GM12892 (cell line): ENCODE data around the gene GYS1.

Source experiments
- DNase-seq: peaks from one replicate; pipeline ENCODE4 v3.0.0; 2011; ENCODE audit not compliant: insufficient read length
- FAIRE-seq: peaks from 2 replicates; lab custom pipeline; 2011; peaks lifted over from hg19 to GRCh38; lab: Jason Lieb, UNC
- POLR2A ChIP-seq: IDR thresholded peaks from 2 replicates; pipeline ENCODE4 v1.6.1; 2011; ENCODE audit warnings: low read depth, low read length, control low read depth
- POLR2AphosphoS5 ChIP-seq: IDR thresholded peaks from 2 replicates; pipeline ENCODE4 v1.6.1; 2011; ENCODE audit warnings: low read depth, low read length, control low read depth
- TAF1 ChIP-seq: IDR thresholded peaks from 2 replicates; pipeline ENCODE4 v1.6.1; 2011; ENCODE audit warnings: low read depth, mild to moderate bottlenecking, control low read depth, low read length, borderline replicate concordance

Gene GYS1

DNA sequence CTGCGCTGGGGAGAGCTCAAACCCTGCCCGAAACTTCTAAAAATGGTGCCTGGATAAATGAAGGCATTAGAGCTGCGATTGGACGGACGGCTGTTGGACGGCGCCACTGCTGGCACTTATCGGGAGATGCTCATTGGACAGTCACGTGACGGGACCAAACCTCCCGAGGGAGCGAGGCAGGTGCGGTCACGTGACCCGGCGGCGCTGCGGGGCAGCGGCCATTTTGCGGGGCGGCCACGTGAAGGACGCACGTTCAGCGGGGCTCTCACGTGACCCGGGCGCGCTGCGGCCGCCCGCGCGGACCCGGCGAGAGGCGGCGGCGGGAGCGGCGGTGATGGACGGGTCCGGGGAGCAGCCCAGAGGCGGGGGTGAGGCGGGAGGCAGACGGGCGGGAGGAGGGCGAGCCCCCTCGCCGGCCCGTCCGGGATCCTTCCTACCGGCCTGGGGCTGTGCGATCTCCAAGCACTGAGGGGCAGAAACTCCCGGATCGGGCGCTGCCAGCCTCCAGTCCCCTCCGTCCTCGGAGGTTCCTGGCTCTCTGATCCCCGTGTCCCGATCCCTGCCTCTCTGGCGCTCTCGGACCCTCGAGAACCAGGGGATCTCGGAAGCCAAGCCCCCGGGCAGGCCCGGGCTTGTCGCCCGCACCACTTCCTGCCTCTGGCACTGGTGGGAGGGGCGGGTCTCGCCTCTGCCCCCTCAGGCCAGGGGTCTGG lies 38.4 kb downstream of the GYS1 start, which contains the start of gene BAX:
Gene BAX (plus strand): TSS at position 281 of the 713 bp plus-strand sequence. CDS start 54 bp downstream, at position 335.
- peak; percentile 98 for DNase-seq
- TF ChIP-seq POLR2A (peak; percentile 77; the same call in 1 of the 2 replicates), TAF1 (0 out of 2 replicates have a peak, but pooled peaks have one; percentile 33), POLR2AphosphoS5 (peak; percentile 69; the same call in 1 of the 2 replicates)
- peak; percentile 99 for FAIRE-seq

DNA sequence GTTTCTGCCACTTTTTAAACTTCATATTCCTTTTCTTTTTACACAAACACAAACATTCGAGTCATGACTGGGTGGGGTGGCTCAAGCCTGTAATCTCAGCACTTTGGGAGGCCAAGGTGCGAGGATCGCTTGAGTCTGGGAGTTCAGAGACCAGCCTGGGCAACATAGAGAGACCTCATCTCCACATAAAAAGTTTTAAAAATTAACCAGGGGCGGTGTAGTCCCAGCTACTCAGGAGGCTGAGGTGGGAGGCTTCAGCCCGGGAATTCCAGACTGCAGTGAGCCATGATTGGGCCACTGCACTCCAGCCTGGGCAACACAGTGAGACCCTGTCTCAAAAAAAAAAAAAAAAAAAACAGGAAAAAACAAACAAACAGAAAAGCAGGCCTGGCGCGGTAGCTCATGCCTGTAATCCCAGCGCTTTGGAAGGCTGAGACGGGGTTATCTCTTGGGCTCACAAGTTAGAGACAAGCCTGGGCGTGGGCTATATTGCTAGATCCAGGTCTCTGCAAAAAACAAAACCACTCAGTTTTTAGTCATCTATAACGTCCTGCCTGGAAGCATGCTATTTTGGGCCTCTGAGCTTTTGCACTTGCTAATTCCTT lies 39.0 kb downstream of the GYS1 start:
- TF ChIP-seq POLR2AphosphoS5 (no peak), TAF1 (no peak), POLR2A (no peak)
- no peak for FAIRE-seq

DNA sequence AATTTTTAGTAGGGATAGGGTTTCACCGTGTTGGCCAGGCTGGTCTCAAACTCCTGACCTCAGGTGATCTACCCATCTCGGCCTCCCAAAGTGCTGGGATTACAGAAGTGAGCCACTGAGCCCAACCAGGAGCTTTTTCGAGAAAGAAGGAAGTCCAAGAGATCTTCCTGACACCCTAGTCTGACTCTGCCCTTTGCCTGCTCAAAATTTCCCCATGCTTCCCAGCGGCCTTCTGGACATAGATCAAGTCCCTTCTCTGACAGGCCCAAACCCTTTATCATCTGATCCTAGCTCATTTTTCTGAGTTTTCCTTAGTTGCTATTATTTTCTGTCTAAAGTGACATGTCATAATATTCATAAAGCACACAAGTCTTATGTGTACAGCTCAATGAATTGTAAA lies 40.0 kb downstream of the GYS1 start:
- DNase-seq (no peak), FAIRE-seq (no peak)
- no peak for TF ChIP-seq POLR2A
- no peak for TF ChIP-seq POLR2AphosphoS5
- no peak for TF ChIP-seq TAF1

More for the DNA sequence above, 39.0 kb downstream of the GYS1 start:
- no peak for DNase-seq

DNA sequence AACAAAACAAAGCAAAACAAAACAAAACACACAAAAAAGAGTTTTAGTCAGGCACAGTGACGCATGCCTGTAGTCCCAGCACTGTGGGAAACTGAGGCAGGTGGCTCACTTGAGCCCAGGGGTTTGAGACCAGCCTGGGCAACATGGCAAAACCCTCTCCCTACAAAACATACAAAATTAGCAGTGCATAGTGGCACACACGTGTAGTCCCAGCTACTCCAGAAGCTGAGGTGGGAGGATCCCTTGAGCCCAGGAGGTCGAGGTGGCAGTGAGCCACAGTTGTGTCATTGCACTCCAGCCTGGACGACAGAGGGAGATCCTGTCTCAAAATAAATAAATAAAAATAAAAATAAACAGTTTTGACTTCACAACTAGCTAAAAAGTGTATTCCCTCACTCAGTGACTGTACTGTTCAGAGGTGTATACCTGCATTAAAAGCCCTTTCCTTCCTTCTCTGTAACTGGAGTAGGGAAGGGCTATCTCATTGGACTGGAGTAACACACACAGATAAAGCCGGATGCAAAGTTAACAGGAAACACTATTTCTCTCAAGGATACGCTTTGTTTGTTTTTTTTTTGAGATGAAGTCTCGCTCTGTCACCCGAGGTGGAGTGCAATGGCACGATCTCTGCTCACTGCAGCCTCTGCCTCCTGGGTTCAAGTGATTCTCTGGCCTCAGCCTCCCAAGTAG lies 42.1 kb downstream of the GYS1 start:
- TF ChIP-seq TAF1 (no peak), POLR2AphosphoS5 (no peak), POLR2A (no peak)
- FAIRE-seq (no peak), DNase-seq (no peak)

DNA sequence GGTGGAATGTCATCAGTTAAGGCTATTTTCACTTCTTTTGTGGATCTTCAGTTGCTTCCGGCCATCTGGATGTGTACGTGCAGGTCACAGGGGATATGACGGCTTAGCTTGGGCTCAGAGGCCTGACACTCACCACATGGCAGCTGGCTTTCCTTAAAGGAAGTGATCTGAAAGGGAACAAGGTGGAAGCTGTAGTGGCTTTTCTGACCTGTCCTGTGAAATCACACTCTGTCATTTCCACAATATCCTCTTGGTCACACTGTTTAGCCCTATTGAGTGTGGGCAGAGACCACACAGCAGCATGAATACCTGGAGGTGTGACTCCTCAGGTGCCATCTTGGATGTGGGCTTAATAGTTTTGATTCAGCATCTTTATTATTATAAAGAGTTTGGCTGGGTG lies 43.0 kb downstream of the GYS1 start:
- TF ChIP-seq POLR2A (no peak), POLR2AphosphoS5 (no peak), TAF1 (no peak)
- FAIRE-seq (no peak), DNase-seq (no peak)

DNA sequence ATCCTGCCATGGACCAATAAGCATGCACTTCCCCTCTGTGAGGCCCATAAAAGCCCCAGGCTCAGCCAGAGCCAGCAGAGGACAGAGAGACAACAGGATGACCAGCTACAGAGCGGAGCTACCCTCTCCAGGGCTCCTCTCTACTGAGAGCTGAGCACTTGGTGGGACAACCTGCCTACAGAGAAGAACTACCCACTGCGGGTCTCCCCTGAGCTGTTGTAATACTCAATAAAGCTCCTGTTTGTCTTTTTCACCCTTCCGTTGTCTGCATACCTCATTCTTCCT lies 45.9 kb downstream of the GYS1 start:
- FAIRE-seq (no peak), DNase-seq (no peak)
- TF ChIP-seq POLR2A = no peak
- TF ChIP-seq POLR2AphosphoS5 = no peak
- no peak for TF ChIP-seq TAF1

DNA sequence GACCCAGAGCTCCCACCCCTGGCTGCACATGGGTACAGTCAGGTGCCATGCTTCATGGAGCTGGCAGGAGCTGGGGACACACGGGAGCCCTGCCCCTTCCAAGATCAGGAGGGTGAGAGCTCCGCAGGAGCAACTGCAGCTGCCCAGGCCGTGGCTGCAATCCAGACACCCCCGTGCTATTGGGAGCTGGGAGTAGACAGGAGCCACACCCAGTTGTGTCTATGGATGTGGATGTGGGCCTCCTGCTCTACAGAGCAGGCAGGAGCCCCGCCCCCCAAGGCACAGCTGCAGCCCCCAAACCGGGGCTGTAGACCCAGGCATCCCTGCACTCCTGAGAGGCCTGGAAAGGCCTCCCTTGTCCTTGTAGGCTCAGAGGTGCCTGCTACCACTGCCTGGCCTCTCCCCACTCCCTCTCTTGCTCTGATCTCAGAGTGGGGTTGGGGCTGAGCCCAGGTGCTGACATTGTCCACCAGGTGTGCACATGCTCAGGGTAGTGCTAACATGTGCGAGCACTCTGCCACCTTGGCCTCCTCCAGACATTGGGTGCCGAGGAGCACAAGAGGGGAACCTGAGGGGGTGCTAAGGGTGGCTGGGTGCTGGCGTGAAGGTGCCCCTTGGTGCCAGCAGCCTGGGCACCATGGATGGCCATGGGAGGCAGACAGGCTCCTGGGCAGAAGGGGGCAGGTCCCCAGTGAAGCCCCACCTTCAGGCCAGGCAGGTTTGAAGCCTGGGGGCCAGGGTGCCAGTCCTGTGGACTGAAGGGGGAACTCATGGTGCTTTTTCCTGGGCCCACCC lies 46.4 kb downstream of the GYS1 start:
- no peak for FAIRE-seq
- no peak for DNase-seq
- TF ChIP-seq POLR2A = no peak
- no peak for TF ChIP-seq TAF1
- no peak for TF ChIP-seq POLR2AphosphoS5

DNA sequence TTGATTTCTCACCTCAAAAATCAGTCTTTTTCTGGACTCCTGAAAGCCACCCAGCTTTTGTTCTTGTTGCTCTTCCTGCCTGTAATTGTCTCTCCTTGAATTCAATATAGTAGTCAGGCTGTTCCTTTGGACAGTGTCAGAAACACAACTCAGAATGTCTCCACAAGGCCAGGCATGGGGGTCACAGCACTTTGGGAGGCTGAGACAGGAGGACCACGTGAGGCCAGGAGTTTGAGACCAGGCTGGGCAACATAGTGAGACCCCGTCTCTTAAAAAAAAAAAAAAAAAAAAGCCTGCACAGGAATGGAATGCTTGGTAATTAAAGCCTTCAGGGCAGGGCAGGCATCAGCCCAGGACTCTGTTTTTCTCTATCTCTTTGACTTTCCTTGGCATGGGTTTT lies 47.3 kb downstream of the GYS1 start:
- TF ChIP-seq TAF1 (no peak), POLR2A (no peak), POLR2AphosphoS5 (no peak)
- FAIRE-seq (no peak), DNase-seq (no peak)

DNA sequence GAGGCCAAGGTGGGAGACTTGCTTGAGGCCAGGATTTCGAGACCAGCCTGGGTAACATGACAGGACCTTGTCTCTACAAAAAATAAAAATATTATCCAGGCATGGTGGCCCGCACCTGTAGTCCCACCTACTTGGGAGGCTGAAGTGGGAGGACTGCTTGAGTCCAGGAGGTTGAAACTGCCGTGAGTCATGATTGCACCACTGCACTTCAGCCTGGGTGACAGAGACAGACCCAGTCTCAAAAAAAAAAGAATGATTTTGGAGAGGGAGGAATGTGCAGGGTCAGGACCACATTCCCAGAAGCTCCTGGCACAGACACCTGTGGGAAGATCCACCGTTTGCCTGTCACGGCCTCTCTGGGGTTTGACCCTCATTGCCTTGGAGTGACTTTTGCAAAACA lies 47.7 kb downstream of the GYS1 start:
- FAIRE-seq (no peak), DNase-seq (no peak)
- TF ChIP-seq POLR2A (no peak), TAF1 (no peak)

DNA sequence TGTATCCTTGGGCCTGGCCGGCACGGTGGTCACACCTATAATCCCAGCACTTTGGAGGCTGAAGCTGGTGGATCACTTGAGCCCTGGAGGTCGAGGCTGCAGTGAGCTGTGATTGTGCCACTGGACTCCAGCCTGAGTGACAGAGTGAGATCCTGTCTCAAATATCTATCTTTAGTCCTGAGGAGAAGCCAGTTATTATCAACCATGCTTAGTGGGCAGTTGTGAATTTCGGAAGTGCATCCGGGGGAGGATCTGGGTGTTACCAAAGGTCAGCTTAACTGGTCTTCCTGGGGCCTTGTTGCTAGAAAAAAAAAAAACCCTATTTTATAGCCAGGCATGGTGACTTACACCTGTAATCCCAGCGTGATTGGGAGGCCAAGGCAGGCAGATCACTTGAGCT lies 50.0 kb downstream of the GYS1 start:
- FAIRE-seq = no peak
- no peak for TF ChIP-seq TAF1
- no peak for TF ChIP-seq POLR2AphosphoS5
- no peak for TF ChIP-seq POLR2A
- DNase-seq = no peak

DNA sequence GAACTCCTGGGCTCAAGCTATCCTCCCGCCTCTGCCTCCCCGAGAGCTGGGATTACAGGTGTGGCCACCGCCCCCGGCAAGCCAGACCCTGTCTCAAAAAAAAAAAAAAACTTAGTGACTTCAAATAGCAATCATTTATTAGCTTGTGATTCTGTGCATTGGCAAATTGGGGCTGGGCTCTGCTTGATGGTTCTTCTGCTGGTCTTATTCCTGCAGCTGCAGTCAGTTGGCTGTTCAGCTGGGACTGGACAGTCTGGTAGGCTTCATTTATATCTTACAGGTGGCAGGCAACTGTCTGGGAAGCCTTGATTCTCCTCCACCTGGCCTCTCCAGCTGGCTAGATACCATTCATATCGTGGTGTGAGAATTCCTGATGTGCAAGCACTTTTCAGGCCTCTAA lies 52.2 kb downstream of the GYS1 start:
- TF ChIP-seq POLR2A (no peak), POLR2AphosphoS5 (no peak), TAF1 (no peak)
- FAIRE-seq = no peak
- DNase-seq = no peak
